ENCODE data around the gene FAM219A.

FAM219A gene

GRCh38 chr9:34502891-34503290 lies 44.5 kb upstream of the FAM219A start:
- TF ChIP-seq, protein P1, sequence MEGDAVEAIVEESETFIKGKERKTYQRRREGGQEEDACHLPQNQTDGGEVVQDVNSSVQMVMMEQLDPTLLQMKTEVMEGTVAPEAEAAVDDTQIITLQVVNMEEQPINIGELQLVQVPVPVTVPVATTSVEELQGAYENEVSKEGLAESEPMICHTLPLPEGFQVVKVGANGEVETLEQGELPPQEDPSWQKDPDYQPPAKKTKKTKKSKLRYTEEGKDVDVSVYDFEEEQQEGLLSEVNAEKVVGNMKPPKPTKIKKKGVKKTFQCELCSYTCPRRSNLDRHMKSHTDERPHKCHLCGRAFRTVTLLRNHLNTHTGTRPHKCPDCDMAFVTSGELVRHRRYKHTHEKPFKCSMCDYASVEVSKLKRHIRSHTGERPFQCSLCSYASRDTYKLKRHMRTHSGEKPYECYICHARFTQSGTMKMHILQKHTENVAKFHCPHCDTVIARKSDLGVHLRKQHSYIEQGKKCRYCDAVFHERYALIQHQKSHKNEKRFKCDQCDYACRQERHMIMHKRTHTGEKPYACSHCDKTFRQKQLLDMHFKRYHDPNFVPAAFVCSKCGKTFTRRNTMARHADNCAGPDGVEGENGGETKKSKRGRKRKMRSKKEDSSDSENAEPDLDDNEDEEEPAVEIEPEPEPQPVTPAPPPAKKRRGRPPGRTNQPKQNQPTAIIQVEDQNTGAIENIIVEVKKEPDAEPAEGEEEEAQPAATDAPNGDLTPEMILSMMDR (IDR thresholded peaks at IDR 0.05; ENCODE audit: borderline replicate concordance, control extremely low read depth, extremely low read depth, insufficient read depth, missing control alignments): no peak
- no peak for DNase-seq (ENCODE audit: low spot score)
- in situ Hi-C loops (cut with MboI; ENCODE audit: low sequenced_read_pairs, unreplicated experiment): no loop called here

DNA sequence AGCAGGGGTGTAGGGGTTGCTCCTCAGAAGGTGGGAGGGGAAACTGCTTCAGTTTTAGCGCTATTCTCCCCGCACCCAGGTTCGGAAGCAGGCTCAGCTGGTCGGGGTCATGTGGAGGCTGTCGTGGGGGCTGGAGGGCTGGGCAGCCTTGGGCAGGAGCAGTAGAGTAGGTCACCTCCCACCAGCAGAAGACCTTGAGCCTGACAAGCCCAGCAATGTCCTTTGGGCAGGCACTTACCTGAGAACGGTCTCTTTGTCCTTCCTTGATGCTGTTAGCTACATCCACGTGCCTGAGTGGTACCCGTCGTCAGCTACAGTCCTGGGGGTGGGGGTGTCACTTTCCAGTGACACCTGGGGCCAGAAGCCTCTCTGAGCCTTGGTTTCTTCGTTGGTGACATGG lies 44.1 kb upstream of the FAM219A start:
- TF ChIP-seq, protein P1 (IDR thresholded peaks at IDR 0.05; ENCODE audit: borderline replicate concordance, control extremely low read depth, extremely low read depth, insufficient read depth, missing control alignments): no peak
- in situ Hi-C loops (cut with MboI; ENCODE audit: low sequenced_read_pairs, unreplicated experiment): no loop called here
- DNase-seq (ENCODE audit: low spot score): no peak

DNA sequence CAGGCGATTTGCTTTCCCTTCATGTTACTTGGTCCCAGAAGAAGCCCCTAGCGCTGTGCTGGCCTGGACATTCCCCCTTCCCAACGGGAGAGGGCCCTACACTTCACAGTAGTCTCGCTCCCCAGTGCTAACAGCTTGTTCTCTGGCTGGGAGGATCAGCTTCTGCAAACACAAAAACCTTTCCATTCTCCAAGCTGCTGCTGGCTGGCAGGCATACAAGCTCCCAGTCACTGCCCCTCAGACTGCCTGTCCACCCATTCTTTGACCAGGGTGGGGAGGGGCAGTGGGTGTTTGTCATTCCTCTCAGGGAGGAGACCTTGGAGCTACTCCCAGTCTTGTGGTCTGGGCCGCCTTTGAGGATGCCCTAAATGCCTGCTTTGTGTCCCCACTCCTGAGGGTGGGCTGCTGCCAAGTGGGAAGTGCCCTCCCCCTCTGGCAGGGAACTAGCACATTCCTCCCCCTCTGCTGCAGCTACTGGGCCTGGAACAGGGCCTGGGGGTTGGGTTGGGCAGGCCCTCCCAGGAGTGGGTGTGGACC lies 43.6 kb upstream of the FAM219A start:
- TF ChIP-seq, protein P1 (IDR thresholded peaks at IDR 0.05; ENCODE audit: borderline replicate concordance, control extremely low read depth, extremely low read depth, insufficient read depth, missing control alignments): no peak
- in situ Hi-C loops (cut with MboI; ENCODE audit: low sequenced_read_pairs, unreplicated experiment): no loop called here

GRCh38 chr9:34501372-34501771 lies 43.0 kb upstream of the FAM219A start:
- in situ Hi-C loops (cut with MboI; ENCODE audit: low sequenced_read_pairs, unreplicated experiment): no loop called here
- TF ChIP-seq, protein P1 (IDR thresholded peaks at IDR 0.05; ENCODE audit: borderline replicate concordance, control extremely low read depth, extremely low read depth, insufficient read depth, missing control alignments): no peak
- no peak for DNase-seq (ENCODE audit: low spot score)

More for the DNA sequence above, 43.6 kb upstream of the FAM219A start:
- no peak for DNase-seq (ENCODE audit: low spot score)

GRCh38 chr9:34500623-34501267 lies 42.4 kb upstream of the FAM219A start:
- in situ Hi-C loops (cut with MboI; ENCODE audit: low sequenced_read_pairs, unreplicated experiment): no loop called here
- peak; percentile 74 for DNase-seq (ENCODE audit: low spot score)
- TF ChIP-seq, protein P1 (IDR thresholded peaks at IDR 0.05; ENCODE audit: borderline replicate concordance, control extremely low read depth, extremely low read depth, insufficient read depth, missing control alignments): peak; percentile 90

DNA sequence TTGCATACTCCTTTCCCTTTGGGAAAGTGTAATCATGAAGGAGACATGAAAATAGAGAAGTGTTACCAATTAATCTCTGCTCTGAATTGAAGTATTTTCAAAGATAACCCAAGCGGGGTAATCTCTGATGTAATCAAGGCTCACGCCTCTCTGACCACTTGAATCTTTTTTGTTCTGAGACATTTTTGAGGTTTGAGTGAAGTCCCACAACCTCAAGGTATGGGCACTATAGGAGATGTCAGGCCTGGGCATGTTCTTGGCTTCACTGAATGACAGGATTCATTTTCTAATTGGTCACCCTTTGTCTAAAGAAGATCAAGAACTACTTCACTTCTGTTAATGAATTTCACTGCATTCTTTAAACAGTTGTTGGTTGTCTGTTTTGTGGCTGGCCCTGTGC lies 40.7 kb upstream of the FAM219A start:
- in situ Hi-C loops (cut with MboI; ENCODE audit: low sequenced_read_pairs, unreplicated experiment): loop anchor here (10.0 kb wide), 1 partner anchor 54 kb away; no protein-coding TSS in a partner anchor
- TF ChIP-seq, protein P1 (IDR thresholded peaks at IDR 0.05; ENCODE audit: borderline replicate concordance, control extremely low read depth, extremely low read depth, insufficient read depth, missing control alignments): no peak
- DNase-seq (ENCODE audit: low spot score): no peak
